ES-I3 (cell line): Measurements from ENCODE around the gene ATP7A.
"Not testable (repeated sequence)": the region's sequence is repeated elsewhere in the genome, so short reads cannot be mapped to it uniquely, and the experiment has no call there.

Source experiments
- H3K36me3 ChIP-seq: 2 replicates; pipeline ENCODE4 v1.6.1; 2013; ENCODE audit warnings: mild to moderate bottlenecking, low read length, control low read depth, moderate library complexity; ENCODE audit not compliant: insufficient read depth
- H3K4me1 ChIP-seq: 2 replicates; pipeline ENCODE4 v1.6.1; 2013; ENCODE audit warnings: mild to moderate bottlenecking, control low read depth, low read length; ENCODE audit not compliant: insufficient read depth
- H3K9ac ChIP-seq: 2 replicates; pipeline ENCODE4 v1.6.1; 2013; ENCODE audit warnings: low read depth, mild to moderate bottlenecking, low read length, moderate library complexity
- H3K9me3 ChIP-seq: 2 replicates; pipeline ENCODE4 v1.6.1; 2013; ENCODE audit warnings: mild to moderate bottlenecking, low read length, moderate library complexity; ENCODE audit not compliant: control insufficient read depth, insufficient read depth

The ATP7A gene

GRCh38 chrX:77924320-77924859 is 13.9 kb downstream of the ATP7A start:
- H3K36me3 ChIP-seq = no peaks in the 10 kb centered on the region
- H3K9ac ChIP-seq = no peak overlapping the region
- no peaks in the 10 kb centered on the region for H3K9me3 ChIP-seq
- H3K4me1 ChIP-seq = no peaks in the 10 kb centered on the region

DNA sequence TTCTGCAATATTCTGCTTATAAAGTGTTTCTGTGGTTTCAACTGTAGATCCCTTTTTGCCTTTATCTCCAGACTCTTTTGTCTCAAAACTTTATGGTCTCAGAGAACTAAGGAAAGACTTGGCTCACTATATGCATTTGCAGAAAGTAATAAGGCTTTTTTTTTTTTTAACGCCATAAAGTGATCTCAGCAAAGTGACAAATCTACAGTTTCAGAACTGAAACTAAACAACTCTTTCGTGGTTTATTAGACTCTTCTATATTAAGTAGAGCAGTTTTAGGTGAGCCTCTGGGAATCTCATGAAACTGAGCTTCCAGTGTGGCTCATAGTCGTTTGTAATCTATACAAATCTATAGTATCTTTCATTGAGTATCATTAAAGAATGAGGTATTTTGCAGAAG is 15.3 kb downstream of the ATP7A start:
- no peaks in the 10 kb centered on the region for H3K9me3 ChIP-seq
- H3K4me1 ChIP-seq = no peaks in the 10 kb centered on the region
- H3K9ac ChIP-seq = no peak overlapping the region
- no peaks in the 10 kb centered on the region for H3K36me3 ChIP-seq

GRCh38 chrX:77930581-77930980 is 20.1 kb downstream of the ATP7A start:
- Histone ChIP-seq H3K4me1 (no peaks in the 10 kb centered on the region), H3K9me3 (no peaks in the 10 kb centered on the region), H3K9ac (no peak overlapping the region), H3K36me3 (no peaks in the 10 kb centered on the region)

- H3K9me3 ChIP-seq = no peaks in the 10 kb centered on the region
- no peaks in the 10 kb centered on the region for H3K36me3 ChIP-seq
- H3K9ac ChIP-seq = no peak overlapping the region
- H3K4me1 ChIP-seq = no peaks in the 10 kb centered on the region
Observed at GRCh38 chrX:77935886-77936285, 25.4 kb downstream of the ATP7A start.

GRCh38 chrX:77936299-77936698 is 25.8 kb downstream of the ATP7A start:
- Histone ChIP-seq H3K4me1 (no peaks in the 10 kb centered on the region), H3K9ac (no peak overlapping the region), H3K9me3 (no peaks in the 10 kb centered on the region), H3K36me3 (no peaks in the 10 kb centered on the region)

DNA sequence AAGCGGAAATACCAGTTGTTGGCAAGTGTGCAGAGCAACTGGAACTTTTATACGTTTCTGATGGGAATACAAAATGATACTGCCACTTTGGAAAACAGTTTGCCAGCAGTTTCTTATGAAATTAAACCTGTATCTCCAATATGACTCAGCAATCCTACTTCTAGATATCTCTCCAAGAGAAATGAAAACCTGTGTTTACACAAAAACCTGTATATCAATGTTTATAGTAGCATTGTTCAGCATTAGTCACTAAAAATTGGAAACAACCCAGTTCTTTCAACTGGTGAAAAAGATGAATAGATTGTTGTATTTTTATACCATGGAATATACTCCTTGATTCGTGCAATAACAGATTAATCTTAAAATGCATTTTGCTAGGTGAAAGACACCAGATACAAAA is 26.8 kb downstream of the ATP7A start:
- Histone ChIP-seq H3K9me3 (no peaks in the 10 kb centered on the region), H3K36me3 (no peaks in the 10 kb centered on the region), H3K4me1 (no peaks in the 10 kb centered on the region), H3K9ac (no peak overlapping the region)

DNA sequence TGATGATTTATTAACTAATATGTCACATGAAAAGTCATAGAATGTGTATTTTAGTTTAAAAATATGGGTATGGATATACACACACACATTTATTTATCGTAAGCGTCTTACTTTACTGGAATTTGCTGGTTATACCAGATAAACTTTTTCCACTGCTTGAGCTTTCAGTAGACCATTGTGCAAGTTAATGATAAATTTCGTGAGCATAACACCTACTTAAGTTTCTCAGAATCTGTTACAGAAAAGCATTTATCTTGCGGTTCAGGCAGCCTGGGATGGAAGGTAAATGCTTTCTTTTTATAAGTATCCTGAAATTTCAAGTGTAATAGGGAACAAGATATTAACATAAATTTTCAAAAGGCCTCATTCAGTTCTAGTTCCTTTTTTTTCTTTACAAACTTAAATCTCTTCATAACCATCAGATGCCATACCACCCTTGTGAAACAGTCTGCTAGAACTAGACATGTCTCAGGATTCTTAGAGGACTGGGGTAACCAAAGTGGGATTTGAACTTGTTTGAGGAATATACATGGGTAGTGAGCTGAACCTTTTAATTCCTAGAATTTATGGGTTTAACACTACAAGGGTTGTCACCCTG is 27.7 kb downstream of the ATP7A start:
- no peaks in the 10 kb centered on the region for H3K4me1 ChIP-seq
- H3K36me3 ChIP-seq = no peaks in the 10 kb centered on the region
- H3K9me3 ChIP-seq = no peaks in the 10 kb centered on the region
- no peak overlapping the region for H3K9ac ChIP-seq

DNA sequence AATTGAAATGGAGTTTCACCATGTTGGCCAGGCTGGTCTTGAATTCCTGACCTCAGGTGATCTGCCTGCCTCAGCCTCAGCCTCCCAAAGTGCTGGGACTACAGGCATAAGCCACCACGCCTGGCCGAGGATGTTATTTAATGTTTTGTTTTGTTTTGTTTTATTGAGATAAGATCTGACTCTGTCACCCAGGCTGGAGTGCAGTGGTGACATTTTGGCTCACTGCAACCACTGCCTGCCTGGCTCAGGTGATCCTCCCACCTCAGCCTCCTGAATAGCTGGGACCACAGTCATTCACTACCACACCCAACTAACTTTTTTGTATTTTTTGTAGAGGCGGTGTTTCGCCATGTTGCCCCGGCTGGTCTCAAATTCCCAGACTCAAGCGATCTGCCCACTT is 34.5 kb downstream of the ATP7A start:
- not testable (repeated sequence) for H3K36me3 ChIP-seq, H3K4me1 ChIP-seq, H3K9ac ChIP-seq, H3K9me3 ChIP-seq

DNA sequence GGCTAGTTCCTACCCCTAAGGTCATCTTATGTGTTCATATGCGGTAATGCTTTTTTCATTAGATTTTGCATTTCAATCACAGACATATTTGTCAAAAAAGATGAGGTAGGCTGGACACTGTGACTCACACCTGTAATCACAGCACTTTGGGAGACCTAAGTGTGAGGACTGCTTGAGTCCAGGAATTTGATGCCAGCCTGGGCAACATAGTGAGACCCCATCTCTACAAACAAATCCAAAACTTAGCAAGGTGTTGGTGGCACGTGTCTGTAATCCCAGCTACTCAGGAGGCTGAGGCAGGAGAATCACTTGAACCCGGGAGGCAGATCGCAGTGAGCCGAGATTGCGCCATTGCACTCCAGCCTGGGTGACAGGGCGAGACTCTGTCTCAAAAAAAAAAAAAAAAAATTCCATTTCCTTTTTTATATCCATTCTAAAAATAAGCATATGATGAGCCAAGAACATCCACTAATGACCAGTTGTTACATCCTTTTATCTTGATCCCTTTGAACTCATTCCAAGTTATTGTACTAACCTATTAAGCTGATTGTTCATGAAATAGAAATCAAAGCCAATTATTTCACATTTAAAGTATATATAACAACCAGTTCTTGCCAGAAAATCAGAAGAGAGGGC is 35.5 kb downstream of the ATP7A start:
- Histone ChIP-seq H3K9me3 (no peaks in the 10 kb centered on the region), H3K4me1 (no peaks in the 10 kb centered on the region), H3K36me3 (no peaks in the 10 kb centered on the region), H3K9ac (no peak overlapping the region)

- Histone ChIP-seq H3K36me3 (no peaks in the 10 kb centered on the region), H3K9ac (no peak overlapping the region), H3K4me1 (no peaks in the 10 kb centered on the region), H3K9me3 (no peaks in the 10 kb centered on the region)
Observed at GRCh38 chrX:77946571-77946970, 36.1 kb downstream of the ATP7A start.

DNA sequence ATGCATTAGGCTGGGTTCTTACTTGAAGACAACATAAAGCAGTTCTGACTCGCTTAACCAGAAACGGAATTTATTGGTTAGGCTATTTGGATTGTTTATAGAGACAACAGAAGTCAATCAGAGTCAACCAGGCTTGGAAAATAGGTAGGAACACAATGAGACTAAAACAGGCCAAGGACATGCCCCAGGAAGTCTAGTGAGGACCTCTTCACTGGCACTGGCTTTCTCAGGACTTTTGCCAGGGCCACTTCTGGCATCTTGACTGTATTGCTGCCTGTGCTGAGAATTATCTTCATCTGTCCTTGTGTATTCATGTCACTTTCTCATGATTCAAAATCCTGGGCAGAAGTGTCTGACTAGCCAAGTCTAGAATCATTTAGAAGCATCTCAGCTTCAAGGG is 39.3 kb downstream of the ATP7A start:
- Histone ChIP-seq H3K9me3 (no peaks in the 10 kb centered on the region), H3K4me1 (no peaks in the 10 kb centered on the region), H3K36me3 (no peaks in the 10 kb centered on the region), H3K9ac (no peak overlapping the region)

- Histone ChIP-seq H3K9me3 (no peaks in the 10 kb centered on the region), H3K36me3 (no peaks in the 10 kb centered on the region), H3K9ac (no peak overlapping the region), H3K4me1 (no peaks in the 10 kb centered on the region)
Observed at GRCh38 chrX:77952173-77952572, 41.7 kb downstream of the ATP7A start.

GRCh38 chrX:77953302-77953701 is 42.8 kb downstream of the ATP7A start:
- no peaks in the 10 kb centered on the region for H3K9me3 ChIP-seq
- H3K4me1 ChIP-seq = no peaks in the 10 kb centered on the region
- H3K9ac ChIP-seq = no peak overlapping the region
- H3K36me3 ChIP-seq = no peaks in the 10 kb centered on the region

GRCh38 chrX:77953708-77954107 is 43.2 kb downstream of the ATP7A start:
- Histone ChIP-seq H3K9me3 (no peaks in the 10 kb centered on the region), H3K36me3 (no peaks in the 10 kb centered on the region), H3K9ac (no peak overlapping the region), H3K4me1 (no peaks in the 10 kb centered on the region)

DNA sequence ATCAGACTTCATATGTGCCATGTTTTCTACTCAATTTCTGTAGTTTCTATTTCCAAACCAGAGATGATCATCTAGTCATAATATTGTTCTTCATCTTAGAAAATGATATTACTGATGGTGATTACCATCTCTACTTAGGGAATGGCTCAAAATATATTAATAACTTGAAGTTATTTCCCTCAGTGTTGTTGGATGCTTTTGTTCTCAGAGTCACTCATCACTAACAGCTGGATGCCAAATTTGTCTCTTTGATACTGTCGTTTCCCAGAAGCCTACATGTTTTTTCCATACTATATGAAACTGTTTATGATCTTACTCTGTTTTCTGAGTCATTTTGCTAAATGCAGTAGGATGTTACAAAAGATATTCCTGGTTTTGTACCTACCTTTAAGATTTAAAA is 50.1 kb downstream of the ATP7A start:
- Histone ChIP-seq H3K36me3 (no peaks in the 10 kb centered on the region), H3K9ac (no peak overlapping the region), H3K4me1 (no peaks in the 10 kb centered on the region), H3K9me3 (no peaks in the 10 kb centered on the region)
